Ishikawa (cell line): ENCODE measurements around the gene TXNRD1.

Experiments
- CEBPB ChIP-seq: IDR thresholded peaks from 2 replicates; pipeline ENCODE4 v1.6.1; 2012
- CREB1 ChIP-seq: IDR thresholded peaks from 2 replicates; pipeline ENCODE4 v1.6.1; 2012; ENCODE audit warnings: low read depth
- EGR1 ChIP-seq: IDR thresholded peaks from 2 replicates; pipeline ENCODE4 v1.6.1; 2012
- EP300 ChIP-seq: IDR thresholded peaks from 2 replicates; pipeline ENCODE4 v1.6.1; 2012; ENCODE audit warnings: borderline replicate concordance
- FOXM1 ChIP-seq: IDR thresholded peaks from 2 replicates; pipeline ENCODE4 v1.6.1; 2012; ENCODE audit warnings: low read depth, borderline replicate concordance
- MAX ChIP-seq: IDR thresholded peaks from 2 replicates; pipeline ENCODE4 v1.6.1; 2012
- NFIC ChIP-seq: IDR thresholded peaks from 2 replicates; pipeline ENCODE4 v1.6.1; 2012
- RAD21 ChIP-seq: IDR thresholded peaks from 2 replicates; pipeline ENCODE4 v1.6.1; 2012; ENCODE audit warnings: low read depth
- REST ChIP-seq: IDR thresholded peaks from 2 replicates; pipeline ENCODE4 v1.6.1; 2012; ENCODE audit warnings: low read depth, mild to moderate bottlenecking
- TAF1 ChIP-seq: IDR thresholded peaks from 2 replicates; pipeline ENCODE4 v1.6.1; 2012; ENCODE audit warnings: low read depth, mild to moderate bottlenecking
- TCF12 ChIP-seq: IDR thresholded peaks from 2 replicates; pipeline ENCODE4 v1.6.1; 2012; ENCODE audit warnings: low read depth
- TEAD4 ChIP-seq: IDR thresholded peaks from 2 replicates; pipeline ENCODE4 v1.6.1; 2012
- USF1 ChIP-seq: IDR thresholded peaks from 2 replicates; pipeline ENCODE4 v1.6.1; 2012
- YY1 ChIP-seq: IDR thresholded peaks from 2 replicates; pipeline ENCODE4 v1.6.1; 2012; ENCODE audit warnings: low read depth
- ZBTB7A ChIP-seq: IDR thresholded peaks from 2 replicates; pipeline ENCODE4 v1.6.1; 2012; ENCODE audit warnings: low read depth

Gene TXNRD1

GRCh38 chr12:104342147-104342546 is 126.6 kb downstream of the TXNRD1 start:
- no peak for TF ChIP-seq ZBTB7A

- TF ChIP-seq NFIC (no peak), CREB1 (no peak), TEAD4 (peak; percentile 69), RAD21 (no peak), EGR1 (no peak), USF1 (no peak), FOXM1 (no peak)
Observed at GRCh38 chr12:104342635-104343249, 127.2 kb downstream of the TXNRD1 start.

GRCh38 chr12:104344682-104345081 is 129.1 kb downstream of the TXNRD1 start:
- TF ChIP-seq REST (no peak), TEAD4 (no peak)

- TF ChIP-seq FOXM1 = no peak
Observed at GRCh38 chr12:104345234-104346066, 129.9 kb downstream of the TXNRD1 start.

- peak; percentile 43; the same call in 1 of the 2 replicates for TF ChIP-seq TEAD4
- no peak for TF ChIP-seq RAD21
- TF ChIP-seq MAX = no peak
- no peak for TF ChIP-seq CREB1
- TF ChIP-seq TAF1 = no peak
Observed at GRCh38 chr12:104347374-104348075, 131.9 kb downstream of the TXNRD1 start.

GRCh38 chr12:104348283-104348993 is 132.9 kb downstream of the TXNRD1 start:
- TF ChIP-seq REST (no peak), TCF12 (no peak), CEBPB (no peak), FOXM1 (no peak), EGR1 (no peak), USF1 (no peak)

GRCh38 chr12:104348994-104349494 is 133.5 kb downstream of the TXNRD1 start:
- no peak for TF ChIP-seq CEBPB
- no peak for TF ChIP-seq EP300
- TF ChIP-seq MAX = no peak
- no peak for TF ChIP-seq ZBTB7A
- no peak for TF ChIP-seq FOXM1
- no peak for TF ChIP-seq TEAD4
- no peak for TF ChIP-seq TAF1
- no peak for TF ChIP-seq YY1
- no peak for TF ChIP-seq CREB1
- TF ChIP-seq RAD21 = no peak
- TF ChIP-seq REST = no peak
- TF ChIP-seq EGR1 = no peak
- TF ChIP-seq TCF12 = no peak
- TF ChIP-seq USF1 = no peak
- no peak for TF ChIP-seq NFIC
